Fibroblast of pulmonary artery (primary cell): ENCODE results near the gene KCNIP4.

Source experiments
- DNase-seq: peaks from one replicate; pipeline ENCODE4 v3.0.0-alpha.2; 2010; ENCODE audit warnings: low read depth
- H3K4me3 ChIP-seq: replicated peaks from 2 replicates; pipeline ENCODE4 v1.5.1; 2011; ENCODE audit warnings: low read depth, mild to moderate bottlenecking, control low read depth, low read length, moderate library complexity
- TF ChIP-seq, protein P1 (sequence below): IDR thresholded peaks from 2 replicates; pipeline ENCODE4 v1.5.1; 2011; ENCODE audit warnings: mild to moderate bottlenecking, control low read depth, low read length, inconsistent platforms; ENCODE audit errors: missing control alignments

KCNIP4 gene

DNA sequence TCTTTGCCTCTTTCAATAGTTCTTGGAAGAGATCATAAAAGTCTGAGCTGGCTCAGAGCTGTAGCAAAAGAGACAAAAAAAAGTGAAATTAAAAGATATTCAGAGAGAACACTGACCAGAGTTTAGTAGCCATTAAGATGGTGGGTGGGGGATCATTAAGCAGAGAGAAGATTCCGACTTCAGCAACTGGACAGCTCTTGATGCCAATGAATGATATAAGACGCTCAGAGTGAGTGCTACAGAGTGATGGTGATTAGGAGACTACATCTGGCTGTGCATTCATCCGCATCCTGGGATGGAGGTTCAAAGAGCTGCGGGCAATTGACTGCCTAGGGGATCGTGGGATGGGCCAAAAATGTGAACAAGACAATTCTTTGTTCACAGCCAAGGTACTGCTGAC, 1069.8 kb downstream of the KCNIP4 start:
- DNase-seq: no peak
- H3K4me3 ChIP-seq: no peak overlapping the region
- TF ChIP-seq, protein P1, sequence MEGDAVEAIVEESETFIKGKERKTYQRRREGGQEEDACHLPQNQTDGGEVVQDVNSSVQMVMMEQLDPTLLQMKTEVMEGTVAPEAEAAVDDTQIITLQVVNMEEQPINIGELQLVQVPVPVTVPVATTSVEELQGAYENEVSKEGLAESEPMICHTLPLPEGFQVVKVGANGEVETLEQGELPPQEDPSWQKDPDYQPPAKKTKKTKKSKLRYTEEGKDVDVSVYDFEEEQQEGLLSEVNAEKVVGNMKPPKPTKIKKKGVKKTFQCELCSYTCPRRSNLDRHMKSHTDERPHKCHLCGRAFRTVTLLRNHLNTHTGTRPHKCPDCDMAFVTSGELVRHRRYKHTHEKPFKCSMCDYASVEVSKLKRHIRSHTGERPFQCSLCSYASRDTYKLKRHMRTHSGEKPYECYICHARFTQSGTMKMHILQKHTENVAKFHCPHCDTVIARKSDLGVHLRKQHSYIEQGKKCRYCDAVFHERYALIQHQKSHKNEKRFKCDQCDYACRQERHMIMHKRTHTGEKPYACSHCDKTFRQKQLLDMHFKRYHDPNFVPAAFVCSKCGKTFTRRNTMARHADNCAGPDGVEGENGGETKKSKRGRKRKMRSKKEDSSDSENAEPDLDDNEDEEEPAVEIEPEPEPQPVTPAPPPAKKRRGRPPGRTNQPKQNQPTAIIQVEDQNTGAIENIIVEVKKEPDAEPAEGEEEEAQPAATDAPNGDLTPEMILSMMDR: no peak

- TF ChIP-seq, protein P1: no peak
- DNase-seq: no peak
- H3K4me3 ChIP-seq: no peak overlapping the region
Measured at GRCh38 chr4:20870436-20870835, 1078.1 kb downstream of the KCNIP4 start.

DNA sequence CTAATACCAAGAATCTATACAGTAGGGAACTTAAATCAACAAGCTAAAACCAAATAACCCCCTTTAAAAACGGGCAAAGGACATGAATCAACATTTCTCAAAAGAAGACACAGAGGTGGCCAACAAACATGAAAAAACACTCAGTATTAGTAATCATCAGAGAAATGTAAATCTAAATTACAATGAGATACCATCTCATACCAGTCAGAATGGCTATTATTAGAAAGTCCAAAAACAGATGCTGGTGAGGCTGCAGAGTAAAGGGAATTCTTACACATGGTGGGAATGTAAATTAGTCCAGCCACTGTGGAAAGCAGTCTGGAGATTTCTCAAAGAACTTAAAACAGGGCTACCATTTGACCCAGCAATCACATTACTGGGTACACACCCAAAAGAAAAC, 1080.5 kb downstream of the KCNIP4 start:
- no peak for DNase-seq
- no peak overlapping the region for H3K4me3 ChIP-seq
- TF ChIP-seq, protein P1: no peak

DNA sequence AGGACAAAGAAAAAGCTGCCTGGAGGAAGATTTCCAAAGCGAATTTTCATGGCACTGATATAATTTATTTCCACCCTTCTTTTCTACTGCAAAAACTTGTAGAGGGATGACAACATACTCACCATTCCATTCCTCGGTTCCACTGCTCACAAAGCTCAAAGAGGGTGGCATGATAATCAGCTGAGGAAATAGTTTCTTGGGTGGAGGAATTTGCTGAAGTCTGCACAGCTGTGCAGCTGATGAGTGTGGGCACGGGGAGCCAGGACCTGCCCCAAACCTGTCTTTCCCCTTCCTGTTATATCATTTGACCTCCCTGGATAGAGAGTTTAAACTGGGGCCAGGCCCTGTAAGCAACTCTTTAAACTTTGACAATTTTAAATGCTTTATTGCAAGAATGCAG, 1087.7 kb downstream of the KCNIP4 start:
- no peak for DNase-seq
- TF ChIP-seq, protein P1: no peak
- H3K4me3 ChIP-seq: no peak overlapping the region

GRCh38 chr4:20859097-20859781, 1089.3 kb downstream of the KCNIP4 start:
- DNase-seq: no peak
- TF ChIP-seq, protein P1: no peak
- H3K4me3 ChIP-seq: no peak overlapping the region

DNA sequence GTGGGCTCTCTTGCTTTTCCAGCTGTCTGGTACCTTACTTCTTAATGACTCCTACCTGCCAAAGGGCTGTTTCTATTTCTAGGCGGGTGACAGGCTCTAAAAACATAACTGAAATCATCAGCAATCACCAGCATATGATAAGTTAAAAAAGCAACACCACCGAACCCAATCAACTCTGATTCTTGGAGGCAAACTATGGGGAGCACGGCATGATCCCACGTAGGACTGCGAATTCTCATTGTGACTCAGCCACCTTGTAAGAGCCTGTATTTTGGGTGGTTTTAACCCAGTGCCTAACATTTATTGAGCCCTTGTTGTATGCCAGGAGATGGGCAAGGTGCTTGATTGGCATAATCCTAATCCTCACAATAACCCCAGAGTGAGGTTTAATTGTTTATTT, 1091.5 kb downstream of the KCNIP4 start:
- no peak overlapping the region for H3K4me3 ChIP-seq
- TF ChIP-seq, protein P1: no peak
- DNase-seq: no peak

DNA sequence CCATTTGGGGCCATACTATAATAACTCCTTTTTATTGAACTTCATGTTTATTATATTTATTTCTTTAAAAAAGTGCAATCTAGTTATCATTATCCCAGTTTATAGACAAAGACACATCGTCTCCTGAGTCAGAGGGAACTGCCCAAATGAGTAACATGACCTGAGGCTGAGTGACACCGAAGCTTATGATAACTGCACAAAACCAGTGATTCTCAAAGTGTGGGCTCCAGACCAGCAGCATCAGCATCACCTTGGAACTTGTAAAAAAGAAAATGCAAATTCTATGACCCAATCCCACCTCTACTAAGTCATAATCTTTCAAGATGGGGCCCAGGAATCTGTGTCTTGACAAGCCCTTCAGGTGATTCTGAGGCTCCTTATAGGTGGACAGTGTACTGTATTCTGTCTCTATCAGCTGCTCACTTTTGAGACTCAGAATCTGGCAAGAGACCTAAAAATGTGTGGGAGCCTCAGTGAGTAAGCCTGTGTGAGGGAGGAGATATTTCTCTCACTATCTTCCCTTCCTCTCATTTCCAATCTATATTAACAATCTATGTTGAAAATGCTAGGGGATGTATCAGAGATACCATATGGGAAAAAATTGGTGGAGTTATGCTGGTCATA, 1101.3 kb downstream of the KCNIP4 start:
- DNase-seq: peak; percentile 21
- no peak overlapping the region for H3K4me3 ChIP-seq
- TF ChIP-seq, protein P1: no peak
